ENCODE results near the gene CLDN3. TPM values are rescaled to one million over a fixed set of nuclear protein-coding genes. Genes with fewer than 3 reads are reported as not detected.

CLDN3 gene
- total and polyA plus RNA-seq, 2 of the 4 experiments (the other 2 are of a cell fraction): 0.12 to 0.18 TPM

DNA sequence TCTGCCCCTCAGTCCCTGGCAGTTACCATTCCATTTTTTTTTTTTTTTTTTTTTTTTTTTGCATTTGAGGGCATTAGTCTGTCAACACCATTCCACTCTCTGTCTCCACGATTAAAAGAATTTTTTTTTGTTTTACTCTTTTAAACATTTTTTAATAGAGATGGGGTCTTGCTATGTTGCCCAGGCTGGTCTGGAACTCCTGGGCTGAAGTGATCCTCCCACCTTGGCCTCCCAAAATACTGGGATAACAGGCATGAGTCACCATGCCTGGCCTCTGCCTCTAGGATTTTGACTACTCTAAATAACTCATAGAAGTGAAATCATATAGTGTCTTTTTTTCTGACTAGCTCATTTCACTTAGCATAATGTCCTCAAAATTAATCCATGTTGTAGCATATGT is 16.5 kb upstream of the CLDN3 start:
- WGBS, 2 experiments (ENCODE audit: extremely low coverage in 2 of 2, insufficient read length in 1 of 2): no CpG with 5 or more reads among the region's 1 CpG
- intact Hi-C loops (cut with micrococcal nuclease): no loop called here
- no peak overlapping the region for H4K8ac ChIP-seq (ENCODE audit: low read depth in 2 of 2, low read length in 2 of 2)
- DNase-seq (no peak), ATAC-seq (ENCODE audit: low read depth) (no peak)
- H2AFZ ChIP-seq (replicated peaks; ENCODE audit: low read length, poor library complexity): no peak overlapping the region
- no peak overlapping the region for H3K4me3 ChIP-seq (ENCODE audit: insufficient read depth, low read depth, low read length)
- H2BK120ac ChIP-seq (ENCODE audit: low read depth, low read length): no peak overlapping the region
- in situ Hi-C loops (cut with MboI; ENCODE audit: low sequenced_read_pairs): no loop called here
- no peak overlapping the region for H2AK5ac ChIP-seq (ENCODE audit: low read depth, low read length)
- no peak overlapping the region for H3K27ac ChIP-seq (ENCODE audit: insufficient read depth, low read length)
- H2AK9ac ChIP-seq (replicated peaks; ENCODE audit: low read depth, low read length, poor library complexity): no peak overlapping the region
- H4K5ac ChIP-seq (ENCODE audit: low read depth, low read length): no peak overlapping the region
- H2BK5ac ChIP-seq (ENCODE audit: low read depth, low read length, poor library complexity, severe bottlenecking): no peak overlapping the region
- no peak overlapping the region for H2BK15ac ChIP-seq (ENCODE audit: low read depth, low read length)
- H3K14ac ChIP-seq (replicated peaks; ENCODE audit: low read depth, low read length): no peak overlapping the region
- H3K9ac ChIP-seq (ENCODE audit: low read depth, low read length): no peak overlapping the region
- H3K36me3 ChIP-seq (ENCODE audit: control insufficient read depth, insufficient read depth, low read length): no peaks in the 10 kb centered on the region
- H3K9me1 ChIP-seq (ENCODE audit: insufficient read depth, low read length): no peaks in the 10 kb centered on the region
- BruUV-seq (replicated peaks): no TSS peak
- ChIA-PET CTCF (no interaction called here), POLR2A (ENCODE audit: unreplicated experiment) (no interaction called here)
- H3K27me3 ChIP-seq (ENCODE audit: control insufficient read depth, insufficient read depth, low read length): no peaks in the 10 kb centered on the region
- no peak overlapping the region for H3K4me2 ChIP-seq (ENCODE audit: low read depth, low read length)
- H3K79me1 ChIP-seq (ENCODE audit: low read depth in 1 of 2, low read length in 2 of 2): no peaks in the 10 kb centered on the region
- no peaks in the 10 kb centered on the region for H3K4me1 ChIP-seq (ENCODE audit: control insufficient read depth, insufficient read depth, low read length)
- TF ChIP-seq RCOR1 (IDR thresholded peaks at IDR 0.05; ENCODE audit: insufficient replicate concordance, low read length) (no peak), BHLHE40 (IDR thresholded peaks at IDR 0.05; ENCODE audit: low read depth, low read length) (no peak), FOS (IDR thresholded peaks at IDR 0.05; ENCODE audit: low read depth, low read length) (no peak), RFX5 (IDR thresholded peaks at IDR 0.05; ENCODE audit: low read depth, low read length) (no peak), NFE2L2 (IDR thresholded peaks at IDR 0.05; ENCODE audit: low read depth, low read length) (no peak)
- no peak overlapping the region for H4K91ac ChIP-seq (ENCODE audit: insufficient read depth, low read depth, low read length)
- H3K23ac ChIP-seq (ENCODE audit: low read depth, low read length): no peak overlapping the region
- dilution Hi-C loops (cut with HindIII; ENCODE audit: low sequenced_read_pairs, unreplicated experiment): no loop called here
- H3K56ac ChIP-seq (ENCODE audit: extremely low read depth, insufficient read depth, low read length): no peak overlapping the region
- no peak overlapping the region for H2BK20ac ChIP-seq (ENCODE audit: low read depth, low read length)
- H3K4ac ChIP-seq (ENCODE audit: low read depth, low read length): no peak overlapping the region
- H4K20me1 ChIP-seq (ENCODE audit: insufficient read depth, low read length): no peaks in the 10 kb centered on the region
- H3K18ac ChIP-seq (ENCODE audit: low read depth, low read length): no peak overlapping the region
- no peaks in the 10 kb centered on the region for H3K9me3 ChIP-seq (ENCODE audit: control insufficient read depth, insufficient read depth, low read length)
